Smooth muscle cell (in vitro differentiated cells): ENCODE results near the gene ANKRD63. TPM values are rescaled to one million over a fixed set of nuclear protein-coding genes. Genes with fewer than 3 reads are reported as not detected.

Source experiments
- DNase-seq: peaks from one replicate; lab custom pipeline; 2025; ENCODE audit not compliant: unreplicated experiment; lab: John Stamatoyannopoulos, UW
- H2AFZ ChIP-seq: fragments of 200-600 bp; sonication (generic); 2 replicates; pipeline ENCODE4 v1.6.0; 2016; ENCODE audit warnings: antibody characterized with exemption, low read depth, mild to moderate bottlenecking
- H3F3A ChIP-seq: fragments of 200-600 bp; sonication (generic); 2 replicates; pipeline ENCODE4 v1.6.0; 2017; ENCODE audit warnings: antibody characterized with exemption, low read depth
- H3K27ac ChIP-seq: fragments of 200-600 bp; sonication (generic); 2 replicates; pipeline ENCODE4 v1.5.1; 2016; ENCODE audit warnings: low read depth, mild to moderate bottlenecking
- H3K27me3 ChIP-seq: fragments of 200-600 bp; sonication (generic); 2 replicates; pipeline ENCODE4 v1.6.1; 2016; ENCODE audit warnings: low read depth, mild to moderate bottlenecking
- H3K36me3 ChIP-seq: fragments of 200-600 bp; sonication (generic); 2 replicates; pipeline ENCODE4 v1.5.1; 2016; ENCODE audit warnings: low read depth
- H3K4me1 ChIP-seq: fragments of 200-600 bp; sonication (generic); 2 replicates; pipeline ENCODE4 v1.5.1; 2016; ENCODE audit warnings: low read depth
- H3K4me2 ChIP-seq: fragments of 200-600 bp; sonication (generic); 2 replicates; pipeline ENCODE4 v1.6.0; 2016; ENCODE audit warnings: mild to moderate bottlenecking
- H3K4me3 ChIP-seq: fragments of 200-600 bp; sonication (generic); 2 replicates; pipeline ENCODE4 v1.5.1; 2016; ENCODE audit warnings: mild to moderate bottlenecking
- H3K79me2 ChIP-seq: fragments of 200-600 bp; sonication (generic); 2 replicates; pipeline ENCODE4 v1.6.0; 2016; ENCODE audit warnings: low read depth, mild to moderate bottlenecking
- H3K9ac ChIP-seq: fragments of 200-600 bp; sonication (generic); 2 replicates; pipeline ENCODE4 v1.6.0; 2016; ENCODE audit warnings: low read depth
- H3K9me3 ChIP-seq: fragments of 200-600 bp; sonication (generic); replicated peaks from 2 replicates; pipeline ENCODE4 v1.5.1; 2016; ENCODE audit warnings: low read depth
- H4K20me1 ChIP-seq: fragments of 200-600 bp; sonication (generic); 2 replicates; pipeline ENCODE4 v1.6.0; 2016; ENCODE audit warnings: low read depth
- WGBS: methylation state at CpG from one replicate; pipeline ENCODE4 v1.1.7; 2016; ENCODE audit warnings: low lambda C conversion rate; 5-methylcytosine and 5-hydroxymethylcytosine counted together
- polyA plus RNA-seq: library from polyadenylated mRNA; unstranded; fragments of >200 nt; fragmentation: Nextera tagmentation; extraction: Ambion mirVana; gene quantifications from 2 replicates; pipeline ENCODE4 v1.2.1, GENCODE V29; 2016
- total RNA-seq: library from RNA; depleted of rRNA; stranded (reverse); fragments of >200 nt; gene quantifications from 2 replicates; pipeline ENCODE4 v1.2.3, GENCODE V29; 2014
- TF ChIP-seq, protein P1 (sequence below): fragments of 200-600 bp; sonication (generic); IDR thresholded peaks from 2 replicates; pipeline ENCODE4 v1.5.1; 2017; ENCODE audit warnings: borderline replicate concordance, mild to moderate bottlenecking, antibody characterized with exemption; ENCODE audit not compliant: insufficient read depth, poor library complexity, severe bottlenecking

The ANKRD63 gene
- total and polyA plus RNA-seq, 2 experiments from 2014 or later: not detected

DNA sequence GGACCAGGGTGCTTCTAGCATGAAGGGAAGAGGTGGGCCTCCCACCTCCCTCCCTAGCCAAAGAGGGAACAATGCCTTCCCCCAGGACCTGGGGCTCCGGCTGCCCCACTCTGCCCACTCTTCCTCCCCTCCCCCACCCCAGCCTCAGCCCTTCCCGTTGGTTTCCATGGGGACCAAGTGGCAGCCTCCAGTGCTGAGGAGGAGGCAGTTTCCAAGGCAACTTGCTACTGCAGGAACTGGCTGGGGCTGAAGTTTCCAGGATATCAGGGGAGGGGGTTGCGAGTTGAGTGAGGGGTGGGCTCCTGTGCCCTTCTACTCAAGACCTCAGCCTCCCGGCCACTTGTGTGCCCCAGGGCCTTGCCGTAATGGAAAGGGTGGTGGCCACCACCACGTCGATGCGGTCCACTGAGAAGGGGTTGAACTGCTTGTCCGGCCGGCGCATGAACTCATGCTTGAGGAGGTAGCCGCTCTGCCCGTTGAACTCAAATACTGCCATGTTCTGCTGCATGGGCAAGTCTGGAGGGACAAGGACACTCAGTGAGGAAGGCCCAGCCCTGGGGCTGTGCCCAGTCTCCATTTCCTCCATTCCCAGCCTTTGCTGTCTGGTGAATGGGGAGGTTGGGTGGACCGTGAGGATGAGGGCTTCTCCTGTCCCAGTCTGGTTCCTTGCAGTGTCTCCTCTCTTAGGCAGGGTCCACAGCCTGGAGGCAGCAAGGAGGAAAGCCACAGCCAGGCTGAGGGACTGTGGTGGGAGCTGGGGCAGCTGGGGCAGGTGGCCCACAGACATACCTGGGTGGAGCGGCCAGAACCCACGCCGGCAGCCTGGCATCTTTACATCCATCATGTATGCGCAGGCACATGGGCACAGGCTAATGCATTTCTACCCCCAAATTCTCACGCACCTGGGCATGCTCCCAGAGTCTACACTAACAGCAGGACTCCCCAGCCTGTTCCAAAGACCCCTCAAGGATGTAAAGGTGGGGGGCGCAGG, 11.3 kb upstream of the ANKRD63 start:
- no peaks in the 10 kb centered on the region for H3K36me3 ChIP-seq
- TF ChIP-seq, protein P1, sequence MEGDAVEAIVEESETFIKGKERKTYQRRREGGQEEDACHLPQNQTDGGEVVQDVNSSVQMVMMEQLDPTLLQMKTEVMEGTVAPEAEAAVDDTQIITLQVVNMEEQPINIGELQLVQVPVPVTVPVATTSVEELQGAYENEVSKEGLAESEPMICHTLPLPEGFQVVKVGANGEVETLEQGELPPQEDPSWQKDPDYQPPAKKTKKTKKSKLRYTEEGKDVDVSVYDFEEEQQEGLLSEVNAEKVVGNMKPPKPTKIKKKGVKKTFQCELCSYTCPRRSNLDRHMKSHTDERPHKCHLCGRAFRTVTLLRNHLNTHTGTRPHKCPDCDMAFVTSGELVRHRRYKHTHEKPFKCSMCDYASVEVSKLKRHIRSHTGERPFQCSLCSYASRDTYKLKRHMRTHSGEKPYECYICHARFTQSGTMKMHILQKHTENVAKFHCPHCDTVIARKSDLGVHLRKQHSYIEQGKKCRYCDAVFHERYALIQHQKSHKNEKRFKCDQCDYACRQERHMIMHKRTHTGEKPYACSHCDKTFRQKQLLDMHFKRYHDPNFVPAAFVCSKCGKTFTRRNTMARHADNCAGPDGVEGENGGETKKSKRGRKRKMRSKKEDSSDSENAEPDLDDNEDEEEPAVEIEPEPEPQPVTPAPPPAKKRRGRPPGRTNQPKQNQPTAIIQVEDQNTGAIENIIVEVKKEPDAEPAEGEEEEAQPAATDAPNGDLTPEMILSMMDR: no peak
- H3K79me2 ChIP-seq: no peaks in the 10 kb centered on the region
- H3K4me3 ChIP-seq: no peak overlapping the region
- no peak overlapping the region for H3K9ac ChIP-seq
- no peak overlapping the region for H3K4me2 ChIP-seq
- H3K27me3 ChIP-seq: peaks cover 45% of the 10 kb centered on the region
- no peak for DNase-seq
- no peaks in the 10 kb centered on the region for H3F3A ChIP-seq
- no peaks in the 10 kb centered on the region for H3K9me3 ChIP-seq
- WGBS: 93% methylated on average over 20 of the region's 20 CpGs
- H3K27ac ChIP-seq: no peak overlapping the region
- H4K20me1 ChIP-seq: no peaks in the 10 kb centered on the region
- no peak overlapping the region for H2AFZ ChIP-seq
- peaks cover 9% of the 10 kb centered on the region for H3K4me1 ChIP-seq

DNA sequence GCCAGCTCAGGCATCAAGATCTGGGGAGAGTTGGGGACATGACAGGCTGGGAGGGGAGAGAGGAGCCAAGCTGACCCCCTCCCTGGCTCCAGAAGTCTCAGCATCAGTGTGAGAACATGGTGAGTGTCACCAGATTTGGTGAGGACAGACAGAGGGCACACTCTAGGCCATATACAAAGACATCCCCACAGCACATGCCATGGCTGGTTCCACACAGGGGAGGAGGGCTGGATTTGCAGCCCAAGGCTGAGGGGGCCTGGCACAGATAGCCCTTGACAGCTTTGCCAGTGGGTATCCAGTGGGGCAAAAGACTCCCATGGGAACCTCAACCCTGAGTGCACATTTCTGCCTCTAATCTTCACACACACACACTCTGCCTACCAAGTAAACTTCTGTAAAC, 10.1 kb upstream of the ANKRD63 start:
- H3F3A ChIP-seq: no peaks in the 10 kb centered on the region
- H4K20me1 ChIP-seq: no peaks in the 10 kb centered on the region
- H3K9me3 ChIP-seq: no peaks in the 10 kb centered on the region
- H3K27ac ChIP-seq: no peak overlapping the region
- H3K9ac ChIP-seq: no peak overlapping the region
- H3K4me2 ChIP-seq: no peak overlapping the region
- no peaks in the 10 kb centered on the region for H3K36me3 ChIP-seq
- H2AFZ ChIP-seq: no peak overlapping the region
- TF ChIP-seq, protein P1: no peak
- peaks cover 47% of the 10 kb centered on the region for H3K27me3 ChIP-seq
- no peak for DNase-seq
- H3K79me2 ChIP-seq: no peaks in the 10 kb centered on the region
- no peak overlapping the region for H3K4me3 ChIP-seq
- H3K4me1 ChIP-seq: peaks cover 9% of the 10 kb centered on the region

DNA sequence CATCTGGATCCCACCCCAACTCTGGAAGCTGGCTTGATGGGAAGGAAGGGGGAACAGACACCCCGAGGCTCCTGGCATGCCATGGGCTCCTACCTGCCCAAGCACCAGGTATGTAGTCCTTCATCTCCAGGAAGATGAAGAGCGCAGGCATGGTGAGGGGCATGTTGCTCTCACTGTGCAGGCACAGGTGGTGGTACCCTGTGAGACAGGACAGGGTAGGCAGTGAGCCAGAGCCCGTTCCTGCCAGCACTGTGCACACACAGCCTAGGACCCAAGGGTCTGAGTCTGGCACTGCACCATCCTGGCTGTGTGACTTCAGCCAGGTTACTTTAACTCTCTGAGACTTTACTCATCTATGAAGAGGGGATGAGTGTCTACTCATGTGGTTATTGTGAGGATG, 9.4 kb upstream of the ANKRD63 start:
- no peak overlapping the region for H3K9ac ChIP-seq
- no peak overlapping the region for H2AFZ ChIP-seq
- WGBS: 84% methylated on average over 3 of the region's 3 CpGs
- no peaks in the 10 kb centered on the region for H3K79me2 ChIP-seq
- no peaks in the 10 kb centered on the region for H3K9me3 ChIP-seq
- peaks cover 47% of the 10 kb centered on the region for H3K27me3 ChIP-seq
- no peaks in the 10 kb centered on the region for H4K20me1 ChIP-seq
- H3K4me1 ChIP-seq: peaks cover 9% of the 10 kb centered on the region
- H3F3A ChIP-seq: no peaks in the 10 kb centered on the region
- DNase-seq: no peak
- no peak overlapping the region for H3K4me2 ChIP-seq
- H3K27ac ChIP-seq: no peak overlapping the region
- no peaks in the 10 kb centered on the region for H3K36me3 ChIP-seq
- TF ChIP-seq, protein P1: no peak
- H3K4me3 ChIP-seq: no peak overlapping the region
